H1 (cell line): Measurements from ENCODE around the gene ACYP2. TPM values are rescaled to one million over a fixed set of nuclear protein-coding genes. Genes with fewer than 3 reads are reported as not detected.

Source experiments
- CHD7 ChIP-seq: fragments of 300-600 bp; sonication (generic); IDR thresholded peaks from 2 replicates; pipeline ENCODE4 v1.7.1; 2012; ENCODE audit warnings: low read length, moderate library complexity, mild to moderate bottlenecking, inconsistent platforms; ENCODE audit not compliant: insufficient replicate concordance
- CREB1 ChIP-seq: IDR thresholded peaks from 2 replicates; pipeline ENCODE4 v1.6.1; 2012; ENCODE audit warnings: inconsistent platforms
- JUND ChIP-seq: IDR thresholded peaks from 2 replicates; pipeline ENCODE4 v1.6.1; 2011; ENCODE audit warnings: mild to moderate bottlenecking, improper control_type of control experiment, low read length
- SUZ12 ChIP-seq: fragments of 200-600 bp; sonication (generic); IDR thresholded peaks from 2 replicates; pipeline ENCODE4 v1.6.1; 2012; ENCODE audit warnings: mild to moderate bottlenecking, inconsistent platforms, low read length, moderate library complexity, mixed read lengths
- polyA plus RNA-seq, 7 experiments: library from polyadenylated mRNA; depleted of rRNA in 3 of 7; stranded (reverse) in 5 of 7; unstranded in 2 of 7; fragments of >200 nt in 5 of 7; fragments of 200-250 nt in 2 of 7; gene quantifications; 1 replicate in 5 of 7; 2 replicates in 1 of 7; 4 replicates in 1 of 7; pipeline versions ENCODE4 v1.2.1 to v1.2.3, GENCODE V29; 2011 to 2013; ENCODE audit warnings: missing spikeins in 2 of 7, mixed read lengths in 2 of 7
- total RNA-seq: library from RNA; stranded (reverse); fragmentation: NEBNext Ultra II Directional; extraction: Animal tissue kit (Norgen Biotek cat#: 25700); gene quantifications from 2 replicates; pipeline ENCODE4 v1.2.1, GENCODE V29; 2021

Gene ACYP2
- total and polyA plus RNA-seq, 2 of the 8 experiments (the other 6 are each of a cell fraction or from before 2014, with no cell fraction given): 3.4 to 4.4 TPM

GRCh38 chr2:54226260-54226659 is 110.8 kb downstream of the ACYP2 start (continued):
- TF ChIP-seq CHD7: no peak
- TF ChIP-seq JUND: no peak
- TF ChIP-seq SUZ12: no peak
- no peak for TF ChIP-seq CREB1
